Measurements from ENCODE around the gene DCD.
"Not testable (repeated sequence)": the region's sequence is repeated elsewhere in the genome, so short reads cannot be mapped to it uniquely, and the experiment has no call there.

The DCD gene

DNA sequence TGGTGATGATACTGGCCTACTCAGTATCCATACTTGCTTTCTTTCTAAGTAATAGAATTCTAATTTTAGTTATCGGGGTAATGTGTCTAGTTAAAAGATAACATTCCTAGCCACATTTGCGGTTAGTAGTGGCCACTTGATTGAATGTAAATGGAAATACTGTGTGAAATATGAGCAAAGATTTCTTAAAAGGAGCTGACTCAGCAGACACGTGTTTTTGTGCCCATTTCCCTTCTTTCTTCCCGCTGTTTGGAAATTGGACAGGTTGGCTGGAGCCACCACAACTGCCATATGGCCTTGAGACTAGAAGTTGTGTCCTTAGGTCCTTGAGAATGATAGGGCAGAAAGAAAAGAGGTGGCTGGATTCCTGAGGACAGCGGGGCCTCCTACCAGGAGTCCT is 19.8 kb upstream of the DCD start:
- Histone ChIP-seq H3K36me3 (ENCODE audit: insufficient read depth, low read length) (no peaks in the 10 kb centered on the region), H3K79me2 (ENCODE audit: control insufficient read depth, insufficient read depth, low read length, unreplicated experiment) (no peaks in the 10 kb centered on the region), H2AFZ (ENCODE audit: low read length, unreplicated experiment) (no peak overlapping the region)

DNA sequence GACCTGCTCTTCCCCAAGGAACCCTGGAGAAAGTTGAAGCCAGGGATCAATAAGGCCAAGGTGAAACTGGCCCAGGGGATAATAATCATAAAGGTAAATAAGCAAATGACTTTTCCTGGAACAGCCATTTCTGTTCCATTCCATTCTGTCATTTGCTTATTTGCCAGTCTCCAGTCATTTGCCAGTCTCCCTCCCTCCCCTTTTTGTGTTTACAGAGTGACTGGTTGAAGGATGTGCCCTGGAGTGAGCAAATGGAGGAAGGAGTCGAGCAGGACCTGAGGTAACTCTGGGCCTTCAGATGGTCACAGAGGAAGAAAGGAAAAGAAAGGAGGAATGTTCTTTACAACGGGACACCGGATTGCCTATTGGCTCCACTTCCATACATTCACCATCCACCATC is 17.8 kb upstream of the DCD start:
- Histone ChIP-seq H2AFZ (ENCODE audit: low read length, unreplicated experiment) (no peak overlapping the region), H3K4me3 (ENCODE audit: low read depth, low read length) (no peak overlapping the region), H3K27ac (ENCODE audit: low read depth, low read length) (no peak overlapping the region), H3K36me3 (ENCODE audit: insufficient read depth, low read length) (no peaks in the 10 kb centered on the region), H3K79me2 (ENCODE audit: control insufficient read depth, insufficient read depth, low read length, unreplicated experiment) (no peaks in the 10 kb centered on the region), H3K4me1 (ENCODE audit: control insufficient read depth, insufficient read depth, low read length, unreplicated experiment) (no peaks in the 10 kb centered on the region), H3K27me3 (ENCODE audit: insufficient read depth, low read length) (peaks cover 58% of the 10 kb centered on the region)

More for the DNA sequence above, 19.8 kb upstream of the DCD start:
- Histone ChIP-seq H3K4me1 (ENCODE audit: control insufficient read depth, insufficient read depth, low read length, unreplicated experiment) (no peaks in the 10 kb centered on the region), H3K4me3 (ENCODE audit: low read depth, low read length) (no peak overlapping the region), H3K27ac (ENCODE audit: low read depth, low read length) (no peak overlapping the region), H3K27me3 (ENCODE audit: insufficient read depth, low read length) (peaks cover 69% of the 10 kb centered on the region)

DNA sequence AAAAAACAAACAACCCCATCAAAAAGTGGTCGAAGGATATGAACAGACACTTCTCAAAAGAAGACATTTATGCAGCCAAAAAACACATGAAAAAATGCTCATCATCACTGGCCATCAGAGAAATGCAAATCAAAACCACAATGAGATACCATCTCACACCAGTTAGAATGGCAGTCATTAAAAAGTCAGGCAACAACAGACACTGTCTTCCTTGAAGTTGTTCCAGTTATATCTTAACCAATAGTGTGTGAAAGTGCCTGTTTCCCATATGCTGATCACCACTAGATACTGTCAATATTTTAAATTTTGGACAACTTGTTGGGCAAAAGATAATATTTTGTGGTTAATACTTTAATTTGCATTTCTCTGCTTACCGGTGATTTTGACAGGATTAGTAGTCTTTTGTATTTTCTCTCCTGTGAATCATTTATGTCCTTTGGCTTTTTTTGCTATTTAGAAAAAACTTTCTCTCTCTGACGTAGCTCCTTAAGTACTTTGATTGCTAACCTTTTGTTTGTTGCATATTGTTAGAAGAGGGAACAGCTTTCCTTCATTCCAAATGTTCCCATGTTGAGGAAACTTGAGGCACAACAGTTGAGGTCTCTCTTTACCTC is 17.0 kb upstream of the DCD start:
- not testable (repeated sequence) for H3K4me3 ChIP-seq (ENCODE audit: low read depth, low read length); H3K27ac ChIP-seq (ENCODE audit: low read depth, low read length); H3K36me3 ChIP-seq (ENCODE audit: insufficient read depth, low read length); H3K4me1 ChIP-seq (ENCODE audit: control insufficient read depth, insufficient read depth, low read length, unreplicated experiment); H2AFZ ChIP-seq (ENCODE audit: low read length, unreplicated experiment); H3K79me2 ChIP-seq (ENCODE audit: control insufficient read depth, insufficient read depth, low read length, unreplicated experiment)
- H3K27me3 ChIP-seq (ENCODE audit: insufficient read depth, low read length): peaks cover 51% of the 10 kb centered on the region

DNA sequence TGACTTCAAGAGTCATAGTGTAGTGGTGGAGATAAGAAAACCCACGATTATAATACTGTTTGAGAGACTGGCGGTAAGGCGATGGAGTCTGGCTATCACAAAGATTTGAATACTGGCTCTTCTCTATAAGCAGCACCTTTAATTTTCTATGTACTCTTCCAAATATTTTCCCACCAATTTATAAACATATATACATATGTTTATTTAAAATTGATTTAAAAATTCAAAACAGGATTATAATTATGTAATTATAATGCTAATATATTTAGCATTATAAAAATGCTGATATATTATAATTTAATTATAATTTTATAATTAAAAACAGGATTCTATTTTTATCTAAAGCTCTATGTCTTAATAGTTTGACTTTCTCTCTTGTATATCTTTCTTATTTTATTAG is 15.4 kb upstream of the DCD start:
- Histone ChIP-seq H3K79me2 (ENCODE audit: control insufficient read depth, insufficient read depth, low read length, unreplicated experiment) (no peaks in the 10 kb centered on the region), H3K36me3 (ENCODE audit: insufficient read depth, low read length) (no peaks in the 10 kb centered on the region), H3K4me3 (ENCODE audit: low read depth, low read length) (no peak overlapping the region), H3K4me1 (ENCODE audit: control insufficient read depth, insufficient read depth, low read length, unreplicated experiment) (no peaks in the 10 kb centered on the region), H3K27me3 (ENCODE audit: insufficient read depth, low read length) (peaks cover 52% of the 10 kb centered on the region), H3K27ac (ENCODE audit: low read depth, low read length) (no peak overlapping the region), H2AFZ (ENCODE audit: low read length, unreplicated experiment) (no peak overlapping the region)

DNA sequence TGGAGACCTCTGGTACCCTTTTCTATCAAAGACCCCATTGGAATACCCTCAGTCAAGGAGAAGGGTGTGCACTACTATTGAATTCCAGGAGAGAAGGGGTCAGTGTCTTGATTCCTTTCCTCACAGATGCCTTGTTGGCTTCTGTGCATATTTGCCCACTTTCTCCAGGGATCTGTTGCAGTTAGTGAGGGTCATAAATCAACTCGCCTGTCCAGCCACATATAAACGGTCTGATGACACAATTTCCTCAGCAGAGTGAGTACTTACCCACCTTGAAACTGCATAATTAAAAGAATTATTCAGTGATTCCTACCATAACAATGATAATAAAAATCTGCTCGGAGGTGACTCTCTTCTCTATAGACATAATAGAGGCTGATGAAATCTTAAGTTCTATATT is 13.9 kb upstream of the DCD start:
- peaks cover 57% of the 10 kb centered on the region for H3K27me3 ChIP-seq (ENCODE audit: insufficient read depth, low read length)
- no peak overlapping the region for H3K4me3 ChIP-seq (ENCODE audit: low read depth, low read length)
- H2AFZ ChIP-seq (ENCODE audit: low read length, unreplicated experiment): no peak overlapping the region
- H3K36me3 ChIP-seq (ENCODE audit: insufficient read depth, low read length): no peaks in the 10 kb centered on the region
- H3K4me1 ChIP-seq (ENCODE audit: control insufficient read depth, insufficient read depth, low read length, unreplicated experiment): no peaks in the 10 kb centered on the region
- H3K27ac ChIP-seq (ENCODE audit: low read depth, low read length): no peak overlapping the region
- H3K79me2 ChIP-seq (ENCODE audit: control insufficient read depth, insufficient read depth, low read length, unreplicated experiment): no peaks in the 10 kb centered on the region

DNA sequence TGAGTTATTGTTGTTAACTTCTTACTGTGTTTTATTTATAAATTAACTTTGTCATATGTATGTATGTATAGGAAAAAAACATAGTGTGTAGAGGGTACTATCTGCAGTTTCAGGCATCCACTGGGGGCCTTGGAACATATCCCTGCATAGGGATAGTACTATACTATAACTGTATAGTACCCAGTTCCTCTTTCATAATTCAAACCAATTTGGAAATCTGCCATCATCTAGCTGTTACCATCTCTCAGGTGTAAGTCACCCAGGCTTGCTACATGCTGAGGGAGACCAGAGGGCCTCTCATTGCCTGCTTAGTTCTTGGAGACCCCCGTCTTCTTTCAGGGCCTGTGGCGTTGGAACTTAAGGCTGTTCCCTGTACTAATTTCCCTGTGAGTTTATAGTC is 12.9 kb upstream of the DCD start:
- Histone ChIP-seq H3K4me3 (ENCODE audit: low read depth, low read length) (no peak overlapping the region), H3K79me2 (ENCODE audit: control insufficient read depth, insufficient read depth, low read length, unreplicated experiment) (no peaks in the 10 kb centered on the region), H3K4me1 (ENCODE audit: control insufficient read depth, insufficient read depth, low read length, unreplicated experiment) (no peaks in the 10 kb centered on the region), H2AFZ (ENCODE audit: low read length, unreplicated experiment) (no peak overlapping the region), H3K36me3 (ENCODE audit: insufficient read depth, low read length) (no peaks in the 10 kb centered on the region), H3K27me3 (ENCODE audit: insufficient read depth, low read length) (peaks cover 57% of the 10 kb centered on the region), H3K27ac (ENCODE audit: low read depth, low read length) (no peak overlapping the region)

DNA sequence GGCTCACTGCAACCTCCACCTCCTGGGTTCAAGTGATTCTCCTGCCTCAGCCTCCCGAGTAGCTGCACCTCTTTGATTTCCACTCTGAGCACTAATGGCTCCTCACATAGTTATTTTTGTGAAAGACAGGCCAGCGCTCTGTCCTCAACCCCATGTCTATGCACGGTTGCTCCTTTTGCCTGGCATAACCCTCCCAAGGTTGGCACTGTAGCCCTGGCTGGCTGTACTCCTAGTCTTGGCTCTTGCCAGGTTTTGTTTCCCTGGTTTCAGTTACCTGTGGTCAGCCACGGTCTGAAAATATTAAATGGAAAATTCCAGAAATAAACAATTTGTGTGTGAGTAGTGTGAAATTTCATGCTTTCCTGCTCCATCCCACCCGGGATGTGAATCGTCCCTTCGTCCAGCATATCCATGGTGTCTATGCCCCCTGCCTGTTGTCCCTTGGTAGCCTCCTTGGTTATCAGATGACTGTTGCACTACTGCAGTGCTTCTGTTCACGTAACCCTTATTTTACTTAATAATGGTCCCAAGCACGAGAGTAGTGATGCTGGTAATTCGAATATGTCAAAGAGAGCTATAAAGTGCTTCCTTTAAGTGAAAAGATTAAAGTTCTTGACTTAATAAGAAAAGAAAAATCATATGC is 12.3 kb upstream of the DCD start:
- Histone ChIP-seq H3K36me3 (ENCODE audit: insufficient read depth, low read length) (no peaks in the 10 kb centered on the region), H3K79me2 (ENCODE audit: control insufficient read depth, insufficient read depth, low read length, unreplicated experiment) (no peaks in the 10 kb centered on the region), H3K4me3 (ENCODE audit: low read depth, low read length) (no peak overlapping the region), H3K27ac (ENCODE audit: low read depth, low read length) (no peak overlapping the region), H3K27me3 (ENCODE audit: insufficient read depth, low read length) (peaks cover 56% of the 10 kb centered on the region), H3K4me1 (ENCODE audit: control insufficient read depth, insufficient read depth, low read length, unreplicated experiment) (no peaks in the 10 kb centered on the region), H2AFZ (ENCODE audit: low read length, unreplicated experiment) (no peak overlapping the region)

DNA sequence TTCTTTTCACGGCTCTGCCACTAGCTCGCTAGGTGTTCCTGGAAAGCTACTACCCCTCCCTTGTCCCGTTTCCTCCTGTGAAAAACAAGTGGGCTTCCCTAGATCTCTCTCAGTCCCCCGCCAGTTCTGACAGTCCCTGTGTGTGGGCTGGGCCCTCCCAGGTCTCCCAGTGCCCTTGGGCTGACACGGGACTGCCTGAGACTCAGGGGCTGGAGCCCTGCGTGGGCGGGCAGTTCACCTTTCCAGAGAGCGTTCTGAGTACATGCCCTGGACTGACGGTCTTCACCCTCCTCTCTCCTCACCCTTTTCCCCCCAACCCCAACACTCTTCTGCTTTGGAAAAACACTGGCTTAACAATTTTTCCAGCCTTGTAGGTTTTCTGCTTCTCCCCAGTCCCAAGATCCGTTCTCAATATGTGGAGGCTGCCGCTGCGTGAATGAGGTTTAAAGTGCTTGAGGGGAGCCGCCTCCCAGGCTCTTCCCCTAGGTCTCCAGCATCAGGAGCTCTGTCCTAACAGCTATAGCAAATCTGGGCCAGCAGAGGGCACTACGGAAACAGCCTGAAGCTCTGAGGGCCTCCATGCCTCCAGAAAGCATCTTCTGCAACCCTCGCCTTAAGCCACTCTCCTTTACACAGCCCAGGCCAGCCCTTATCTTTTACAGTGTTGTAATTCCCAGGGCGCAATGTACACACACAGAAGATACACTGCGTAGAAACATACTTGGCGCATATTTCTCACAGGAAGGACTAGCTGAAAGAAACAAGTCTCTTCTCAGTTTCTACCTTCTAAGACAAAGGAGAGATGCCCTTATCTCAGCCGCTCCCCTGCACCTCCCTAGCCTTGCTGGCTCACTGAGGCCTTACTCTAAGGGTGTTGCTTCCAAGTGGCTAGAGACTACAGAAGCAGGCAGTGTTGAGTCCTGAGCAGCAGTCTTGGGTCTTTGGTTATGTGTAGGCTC is 10.4 kb upstream of the DCD start:
- Histone ChIP-seq H3K36me3 (ENCODE audit: insufficient read depth, low read length) (no peaks in the 10 kb centered on the region), H3K79me2 (ENCODE audit: control insufficient read depth, insufficient read depth, low read length, unreplicated experiment) (no peaks in the 10 kb centered on the region), H3K27me3 (ENCODE audit: insufficient read depth, low read length) (peaks cover 71% of the 10 kb centered on the region), H3K27ac (ENCODE audit: low read depth, low read length) (no peak overlapping the region), H3K4me1 (ENCODE audit: control insufficient read depth, insufficient read depth, low read length, unreplicated experiment) (no peaks in the 10 kb centered on the region), H3K4me3 (ENCODE audit: low read depth, low read length) (no peak overlapping the region), H2AFZ (ENCODE audit: low read length, unreplicated experiment) (no peak overlapping the region)

DNA sequence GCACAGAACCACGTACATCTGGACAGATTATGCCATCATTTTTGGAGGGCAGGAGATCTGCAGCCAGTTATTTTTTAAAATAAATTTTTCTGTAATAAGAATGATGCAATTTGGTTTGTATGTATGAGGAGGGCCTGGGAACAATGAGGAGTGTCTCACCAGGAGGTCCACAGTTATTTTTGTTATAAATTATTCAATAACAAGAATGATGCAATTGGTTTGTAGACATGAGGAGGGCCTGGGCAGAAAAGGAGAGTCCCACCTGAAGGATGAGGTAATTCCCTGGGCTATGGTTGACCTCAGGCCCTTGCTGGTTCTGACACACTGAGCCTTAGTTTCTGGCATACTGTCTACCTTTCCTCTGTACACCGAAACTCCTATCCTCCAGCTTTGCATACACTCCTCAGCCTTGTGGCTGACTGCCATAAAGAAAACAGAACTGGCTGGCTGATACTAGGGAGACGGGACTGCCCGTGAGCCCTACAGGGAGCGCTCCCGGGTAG is 9.0 kb upstream of the DCD start:
- H3K27me3 ChIP-seq (ENCODE audit: insufficient read depth, low read length): peaks cover 79% of the 10 kb centered on the region
- H3K4me1 ChIP-seq (ENCODE audit: control insufficient read depth, insufficient read depth, low read length, unreplicated experiment): no peaks in the 10 kb centered on the region
- no peak overlapping the region for H3K27ac ChIP-seq (ENCODE audit: low read depth, low read length)
- no peaks in the 10 kb centered on the region for H3K79me2 ChIP-seq (ENCODE audit: control insufficient read depth, insufficient read depth, low read length, unreplicated experiment)
- H3K36me3 ChIP-seq (ENCODE audit: insufficient read depth, low read length): no peaks in the 10 kb centered on the region
- no peak overlapping the region for H2AFZ ChIP-seq (ENCODE audit: low read length, unreplicated experiment)
- no peak overlapping the region for H3K4me3 ChIP-seq (ENCODE audit: low read depth, low read length)

DNA sequence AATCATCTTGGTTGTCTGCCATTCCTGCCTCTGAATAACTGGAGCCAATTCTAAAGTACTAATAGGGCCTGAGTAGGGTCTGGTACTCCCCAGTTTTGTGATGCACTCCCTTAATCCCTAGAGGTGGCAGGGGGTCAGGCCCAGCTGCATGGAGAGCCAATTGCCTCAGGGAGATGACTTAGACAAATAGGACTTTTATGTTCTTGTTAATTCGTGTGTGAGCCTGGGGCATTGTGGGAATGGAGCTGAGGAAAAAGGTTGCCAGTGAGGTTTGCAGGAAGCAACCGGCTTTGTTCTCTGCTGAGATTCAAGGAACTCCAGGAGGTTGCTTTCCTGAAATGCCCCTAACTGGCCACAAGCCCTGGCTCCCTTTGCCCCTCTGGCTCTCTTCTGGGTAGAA is 6.8 kb upstream of the DCD start:
- Histone ChIP-seq H2AFZ (ENCODE audit: low read length, unreplicated experiment) (no peak overlapping the region), H3K4me3 (ENCODE audit: low read depth, low read length) (no peak overlapping the region), H3K79me2 (ENCODE audit: control insufficient read depth, insufficient read depth, low read length, unreplicated experiment) (no peaks in the 10 kb centered on the region), H3K27me3 (ENCODE audit: insufficient read depth, low read length) (peaks cover 87% of the 10 kb centered on the region), H3K36me3 (ENCODE audit: insufficient read depth, low read length) (no peaks in the 10 kb centered on the region), H3K27ac (ENCODE audit: low read depth, low read length) (no peak overlapping the region), H3K4me1 (ENCODE audit: control insufficient read depth, insufficient read depth, low read length, unreplicated experiment) (no peaks in the 10 kb centered on the region)
